Measurements from ENCODE around the gene PTPRR. TPM values are rescaled to one million over a fixed set of nuclear protein-coding genes. Genes with fewer than 3 reads are reported as not detected.

Gene PTPRR
- polyA plus RNA-seq, 1 of the 3 experiments (the other 2 are of a cell fraction) = 1.4 TPM

GRCh38 chr12:70722584-70723343, 197.8 kb downstream of the PTPRR start:
- Histone ChIP-seq H3K9ac (no peak overlapping the region), H3K4me1 (ENCODE audit: control insufficient read depth in 1 of 2, insufficient read depth in 2 of 2, low read depth in 1 of 2, low read length in 1 of 2) (peaks cover 0 to 2% of the 10 kb centered on the region in 2 experiments; a peak in 2 of 4 replicates), H3F3A (replicated peaks; ENCODE audit: insufficient read depth) (no peaks in the 10 kb centered on the region), H3K27me3 (ENCODE audit: insufficient read depth) (no peaks in the 10 kb centered on the region), H3K36me3 (replicated peaks in 1 of 2; ENCODE audit: control insufficient read depth in 1 of 2, insufficient read depth in 2 of 2, low read length in 1 of 2) (no peaks in the 10 kb centered on the region), H3K27ac (ENCODE audit: low read depth in 2 of 2, low read length in 1 of 2) (no peak overlapping the region), H3K4me2 (no peak overlapping the region), H3K9me3 (no peaks in the 10 kb centered on the region), H3K4me3 (ENCODE audit: low read depth in 2 of 2, low read length in 1 of 2) (no peak overlapping the region), H4K20me1 (ENCODE audit: insufficient read depth) (no peaks in the 10 kb centered on the region), H2AFZ (ENCODE audit: low read depth) (no peak overlapping the region), H3K9me2 (0 out of 2 replicates have a peak, but pooled peaks cover 3% of the 10 kb centered on the region), H3K79me2 (ENCODE audit: insufficient read depth) (no peaks in the 10 kb centered on the region)
- POLR2A ChIA-PET = no interaction called here
- peak; percentile 10 for DNase-seq
- WGBS (ENCODE audit: low lambda C conversion rate) = 88% methylated on average over 6 of the region's 6 CpGs
- TF ChIP-seq PBX3 (IDR thresholded peaks at IDR 0.05) (peak; percentile 19; the same call in 1 of the 2 replicates), MAX (IDR thresholded peaks at IDR 0.05; ENCODE audit: low read depth) (no peak)
- CTCF ChIA-PET = interaction anchor here (0.6 to 1.5 kb wide), 5 partner anchors 11 to 843 kb away, joined by 3 to 7 read pairs (median 4); no protein-coding TSS in a partner anchor

GRCh38 chr12:70721656-70722357, 198.7 kb downstream of the PTPRR start:
- Histone ChIP-seq H3F3A (replicated peaks; ENCODE audit: insufficient read depth) (no peaks in the 10 kb centered on the region), H3K27me3 (ENCODE audit: insufficient read depth) (no peaks in the 10 kb centered on the region), H2AFZ (ENCODE audit: low read depth) (no peak overlapping the region), H3K9ac (no peak overlapping the region), H3K36me3 (replicated peaks in 1 of 2; ENCODE audit: control insufficient read depth in 1 of 2, insufficient read depth in 2 of 2, low read length in 1 of 2) (no peaks in the 10 kb centered on the region), H3K4me3 (ENCODE audit: low read depth in 2 of 2, low read length in 1 of 2) (no peak overlapping the region), H3K9me3 (no peaks in the 10 kb centered on the region), H3K9me2 (0 out of 2 replicates have a peak, but pooled peaks cover under 1% of the 10 kb centered on the region), H3K79me2 (ENCODE audit: insufficient read depth) (no peaks in the 10 kb centered on the region), H4K20me1 (ENCODE audit: insufficient read depth) (no peaks in the 10 kb centered on the region), H3K27ac (ENCODE audit: low read depth in 2 of 2, low read length in 1 of 2) (no peak overlapping the region), H3K4me2 (no peak overlapping the region), H3K4me1 (ENCODE audit: control insufficient read depth in 1 of 2, insufficient read depth in 2 of 2, low read depth in 1 of 2, low read length in 1 of 2) (peaks cover 0 to 2% of the 10 kb centered on the region in 2 experiments; a peak in 2 of 4 replicates)
- CTCF ChIA-PET = interaction anchor here (0.6 to 5.1 kb wide), 9 partner anchors 12 to 842 kb away, joined by 3 to 38 read pairs (median 4); no protein-coding TSS in a partner anchor
- 86% methylated on average over 11 of the region's 11 CpGs for WGBS (ENCODE audit: low lambda C conversion rate)
- POLR2A ChIA-PET = no interaction called here
- TF ChIP-seq SIN3A (IDR thresholded peaks at IDR 0.05; ENCODE audit: borderline replicate concordance, low read depth, low read length) (no peak), GABPA (IDR thresholded peaks at IDR 0.05; ENCODE audit: low read depth) (no peak), CHD2 (IDR thresholded peaks at IDR 0.05; ENCODE audit: low read length, partially characterized antibody) (no peak), RFX5 (IDR thresholded peaks at IDR 0.05; ENCODE audit: low read length) (no peak)
- no peak for DNase-seq

GRCh38 chr12:70721216-70721615, 199.3 kb downstream of the PTPRR start:
- no peak for DNase-seq
- no peaks in the 10 kb centered on the region for H4K20me1 ChIP-seq (ENCODE audit: insufficient read depth)
- no peaks in the 10 kb centered on the region for H3K9me3 ChIP-seq
- no peaks in the 10 kb centered on the region for H3K79me2 ChIP-seq (ENCODE audit: insufficient read depth)
- no peak overlapping the region for H3K4me3 ChIP-seq (ENCODE audit: low read depth in 2 of 2, low read length in 1 of 2)
- H3K4me1 ChIP-seq (ENCODE audit: control insufficient read depth in 1 of 2, insufficient read depth in 2 of 2, low read depth in 1 of 2, low read length in 1 of 2) = peaks cover 0 to 2% of the 10 kb centered on the region in 2 experiments; a peak in 2 of 4 replicates
- WGBS (ENCODE audit: low lambda C conversion rate) = 82% methylated on average over 2 of the region's 3 CpGs
- no peak overlapping the region for H3K27ac ChIP-seq (ENCODE audit: low read depth in 2 of 2, low read length in 1 of 2)
- no peaks in the 10 kb centered on the region for H3K9me2 ChIP-seq
- no peak overlapping the region for H3K9ac ChIP-seq
- CTCF ChIA-PET = interaction anchor here (0.7 to 5.1 kb wide), 13 partner anchors 8 to 841 kb away, joined by 3 to 38 read pairs (median 4); no protein-coding TSS in a partner anchor
- H3F3A ChIP-seq (replicated peaks; ENCODE audit: insufficient read depth) = no peaks in the 10 kb centered on the region
- H3K27me3 ChIP-seq (ENCODE audit: insufficient read depth) = no peaks in the 10 kb centered on the region
- no peak overlapping the region for H2AFZ ChIP-seq (ENCODE audit: low read depth)
- POLR2A ChIA-PET = no interaction called here
- H3K4me2 ChIP-seq = no peak overlapping the region
- H3K36me3 ChIP-seq (replicated peaks in 1 of 2; ENCODE audit: control insufficient read depth in 1 of 2, insufficient read depth in 2 of 2, low read length in 1 of 2) = no peaks in the 10 kb centered on the region
- no peak for TF ChIP-seq YY1 (IDR thresholded peaks at IDR 0.05; ENCODE audit: low read depth)
- no peak for TF ChIP-seq MXI1 (IDR thresholded peaks at IDR 0.05; ENCODE audit: low read depth, low read length)
- no peak for TF ChIP-seq GATA2 (CRISPR knock-in tag; IDR thresholded peaks at IDR 0.05)
- TF ChIP-seq CTCF (IDR thresholded peaks at IDR 0.05) = no peak
- TF ChIP-seq RAD21 (IDR thresholded peaks at IDR 0.05; ENCODE audit: low read length) = no peak
- TF ChIP-seq MAX (IDR thresholded peaks at IDR 0.05; ENCODE audit: low read depth) = no peak
- TF ChIP-seq EZH2phosphoT487 (IDR thresholded peaks at IDR 0.05; ENCODE audit: borderline replicate concordance, low read depth) = no peak
- no peak for TF ChIP-seq FOXM1 (IDR thresholded peaks at IDR 0.05; ENCODE audit: low read depth)
- TF ChIP-seq POLR2AphosphoS5 (IDR thresholded peaks at IDR 0.05; ENCODE audit: low read depth, low read length) = no peak
- no peak for TF ChIP-seq JUND (IDR thresholded peaks at IDR 0.05)
- no peak for TF ChIP-seq SMC3 (IDR thresholded peaks at IDR 0.05; ENCODE audit: low read depth, low read length)
- TF ChIP-seq RFX5 (IDR thresholded peaks at IDR 0.05; ENCODE audit: low read length) = no peak
- TF ChIP-seq EP300 (IDR thresholded peaks at IDR 0.05; ENCODE audit: borderline replicate concordance in 1 of 2, low read depth in 1 of 2, low read length in 1 of 2) = no peak
